ENCODE results near the gene WDR31. TPM values are rescaled to one million over a fixed set of nuclear protein-coding genes. Genes with fewer than 3 reads are reported as not detected.
"Not testable (repeated sequence)": the region's sequence is repeated elsewhere in the genome, so short reads cannot be mapped to it uniquely, and the experiment has no call there.

The WDR31 gene
- total RNA-seq, 1 donor from 2014 or later: 1.7 TPM

- no peak overlapping the region for H3K27ac Mint-ChIP-seq (ENCODE audit: unreplicated experiment)
- H3K9me3 Mint-ChIP-seq (ENCODE audit: low read depth): no peaks in the 10 kb centered on the region
- peaks cover 3% of the 10 kb centered on the region for H3K36me3 Mint-ChIP-seq (ENCODE audit: low read depth)
- no peak for TF ChIP-seq CTCF (IDR thresholded peaks at IDR 0.05)
- no peaks in the 10 kb centered on the region for H3K4me1 Mint-ChIP-seq (ENCODE audit: low read depth)
- no peak for DNase-seq (ENCODE audit: low spot score)
- H3K4me3 Mint-ChIP-seq (ENCODE audit: unreplicated experiment): no peak overlapping the region
- no peaks in the 10 kb centered on the region for H3K27me3 Mint-ChIP-seq (ENCODE audit: low read depth)
Measured at GRCh38 chr9:113381909-113382411, 41.9 kb upstream of the WDR31 start.

- not testable (repeated sequence) for H3K27me3 Mint-ChIP-seq (ENCODE audit: low read depth); H3K27ac Mint-ChIP-seq (ENCODE audit: unreplicated experiment); H3K4me3 Mint-ChIP-seq (ENCODE audit: unreplicated experiment)
Measured at GRCh38 chr9:113381441-113381840, 41.4 kb upstream of the WDR31 start.

GRCh38 chr9:113380869-113381378 is 40.8 kb upstream of the WDR31 start:
- Mint-ChIP-seq H3K27ac (ENCODE audit: unreplicated experiment) (no peak overlapping the region), H3K4me1 (ENCODE audit: low read depth) (no peaks in the 10 kb centered on the region), H3K36me3 (ENCODE audit: low read depth) (no peaks in the 10 kb centered on the region), H3K4me3 (ENCODE audit: unreplicated experiment) (no peak overlapping the region), H3K9me3 (ENCODE audit: low read depth) (no peaks in the 10 kb centered on the region), H3K27me3 (ENCODE audit: low read depth) (no peaks in the 10 kb centered on the region)
- DNase-seq (ENCODE audit: low spot score): no peak
- no peak for TF ChIP-seq CTCF (IDR thresholded peaks at IDR 0.05)

More at GRCh38 chr9:113381441-113381840, 41.4 kb upstream of the WDR31 start:
- not testable (repeated sequence) for H3K9me3 Mint-ChIP-seq (ENCODE audit: low read depth); H3K4me1 Mint-ChIP-seq (ENCODE audit: low read depth); H3K36me3 Mint-ChIP-seq (ENCODE audit: low read depth); DNase-seq (ENCODE audit: low spot score)

- DNase-seq (ENCODE audit: low spot score); H3K4me1 Mint-ChIP-seq (ENCODE audit: low read depth); H3K27me3 Mint-ChIP-seq (ENCODE audit: low read depth); H3K4me3 Mint-ChIP-seq (ENCODE audit: unreplicated experiment); H3K36me3 Mint-ChIP-seq (ENCODE audit: low read depth); H3K9me3 Mint-ChIP-seq (ENCODE audit: low read depth); H3K27ac Mint-ChIP-seq (ENCODE audit: unreplicated experiment): not testable (repeated sequence)
Measured at GRCh38 chr9:113379829-113380210, 39.7 kb upstream of the WDR31 start.

- not testable (repeated sequence) for H3K4me3 Mint-ChIP-seq (ENCODE audit: unreplicated experiment); H3K4me1 Mint-ChIP-seq (ENCODE audit: low read depth); H3K9me3 Mint-ChIP-seq (ENCODE audit: low read depth); H3K27ac Mint-ChIP-seq (ENCODE audit: unreplicated experiment); H3K36me3 Mint-ChIP-seq (ENCODE audit: low read depth); H3K27me3 Mint-ChIP-seq (ENCODE audit: low read depth); DNase-seq (ENCODE audit: low spot score)
Measured at GRCh38 chr9:113379094-113379828, 39.2 kb upstream of the WDR31 start.

GRCh38 chr9:113376634-113377567 is 36.8 kb upstream of the WDR31 start, which contains the start of gene HDHD3:
Gene HDHD3 (minus strand): TSS chr9:113376986. CDS start chr9:113374354, 2,632 bp downstream.
- H3K27ac Mint-ChIP-seq (ENCODE audit: unreplicated experiment): no peak within 1 kb of the TSS
- peak within 1 kb of the TSS; percentile 78 for H3K4me3 Mint-ChIP-seq (ENCODE audit: unreplicated experiment)
- H3K36me3 Mint-ChIP-seq (ENCODE audit: low read depth): peaks cover 3% of the 10 kb centered on the region
- H3K9me3 Mint-ChIP-seq (ENCODE audit: low read depth): no peaks in the 10 kb centered on the region
- no peaks in the 10 kb centered on the region for H3K27me3 Mint-ChIP-seq (ENCODE audit: low read depth)
- TF ChIP-seq CTCF (IDR thresholded peaks at IDR 0.05): no peak
- H3K4me1 Mint-ChIP-seq (ENCODE audit: low read depth): peaks cover 6% of the 10 kb centered on the region
- DNase-seq (ENCODE audit: low spot score): no peak

Data from chondrocyte (in vitro differentiated cells).